Measurements from ENCODE around the gene DCBLD2. TPM values are rescaled to one million over a fixed set of nuclear protein-coding genes. Genes with fewer than 3 reads are reported as not detected.

DCBLD2 gene
- total and polyA plus RNA-seq, 2 of the 13 experiments (the other 11 are each of a cell fraction or from before 2014, with no cell fraction given) = 43.8 to 56.9 TPM

DNA sequence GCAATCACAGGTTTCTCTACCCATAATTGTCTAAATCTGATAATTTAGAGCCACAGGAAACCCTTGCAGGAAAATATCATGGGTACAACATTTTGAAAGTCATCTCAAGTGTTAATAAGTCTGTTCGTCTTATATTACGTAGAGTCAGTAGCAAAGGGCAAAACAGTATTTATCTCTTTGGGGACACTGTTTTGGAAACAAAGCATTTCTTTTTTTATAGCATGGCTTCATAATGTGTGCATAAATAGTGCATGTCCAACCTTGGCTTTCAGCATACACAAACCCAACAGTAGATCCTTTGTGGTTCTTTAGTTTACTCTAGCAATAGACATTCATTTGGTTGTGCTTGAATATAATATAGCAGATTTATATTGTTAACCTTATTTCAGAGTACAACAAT is 114.3 kb downstream of the DCBLD2 start:
- Histone ChIP-seq H3K36me3 (replicated peaks in 1 of 2; ENCODE audit: control insufficient read depth in 1 of 2, insufficient read depth in 2 of 2, low read length in 2 of 2) (peaks cover 2 to 8% of the 10 kb centered on the region in 2 experiments; a peak in 3 of 5 replicates), H3K79me2 (ENCODE audit: insufficient read depth, low read length) (no peaks in the 10 kb centered on the region), H4K20me1 (ENCODE audit: insufficient read depth, low read length) (no peaks in the 10 kb centered on the region), H3K9me3 (ENCODE audit: low read length) (no peaks in the 10 kb centered on the region), H3K27ac (ENCODE audit: extremely low read length, insufficient read depth, low read length) (peak overlapping the region; percentile 70), H3K4me2 (ENCODE audit: low read depth, low read length) (0 out of 2 replicates have a peak overlapping the region, but pooled peaks have one; percentile 10), H3K27me3 (ENCODE audit: control insufficient read depth in 1 of 2, insufficient read depth in 2 of 2, low read length in 2 of 2) (no peaks in the 10 kb centered on the region), H3K9ac (ENCODE audit: insufficient read depth, low read depth, low read length) (no peak overlapping the region), H3K4me1 (ENCODE audit: insufficient read depth, low read length) (peaks cover 61% of the 10 kb centered on the region), H3K4me3 (replicated peaks in 1 of 3; ENCODE audit: insufficient read depth in 1 of 3, low read depth in 2 of 3, low read length in 3 of 3) (no peak overlapping the region), H2AFZ (ENCODE audit: low read length) (no peak overlapping the region)
- ChIA-PET CTCF (ENCODE audit: low intra/inter-chr PET ratio, low total read pairs) (no interaction called here), POLR2A (no interaction called here)
- DNase-seq (ENCODE audit: low spot score) (no peak), ATAC-seq (no peak), FAIRE-seq (no peak)
- 81% methylated on average over 2 of the region's 2 CpGs for WGBS (ENCODE audit: low lambda C conversion rate)
- TF ChIP-seq TCF12 (IDR thresholded peaks at IDR 0.05) = no peak
- TF ChIP-seq TCF12 (CRISPR knock-in tag; IDR thresholded peaks at IDR 0.05) = no peak
- no peak for TF ChIP-seq ZNF747 (CRISPR knock-in tag; IDR thresholded peaks at IDR 0.05; ENCODE audit: borderline replicate concordance)
- TF ChIP-seq ZBTB7A (CRISPR knock-in tag; IDR thresholded peaks at IDR 0.05) = no peak
- BruUV-seq (replicated peaks) = no TSS peak
- in situ Hi-C loops (cut with HindIII; ENCODE audit: extremely low pct_ligation_motif_present, low pct_unique_long_range_greater_than_20kb) (no loop called here), intact Hi-C loops (cut with micrococcal nuclease; ENCODE audit: unreplicated experiment) (no loop called here)

DNA sequence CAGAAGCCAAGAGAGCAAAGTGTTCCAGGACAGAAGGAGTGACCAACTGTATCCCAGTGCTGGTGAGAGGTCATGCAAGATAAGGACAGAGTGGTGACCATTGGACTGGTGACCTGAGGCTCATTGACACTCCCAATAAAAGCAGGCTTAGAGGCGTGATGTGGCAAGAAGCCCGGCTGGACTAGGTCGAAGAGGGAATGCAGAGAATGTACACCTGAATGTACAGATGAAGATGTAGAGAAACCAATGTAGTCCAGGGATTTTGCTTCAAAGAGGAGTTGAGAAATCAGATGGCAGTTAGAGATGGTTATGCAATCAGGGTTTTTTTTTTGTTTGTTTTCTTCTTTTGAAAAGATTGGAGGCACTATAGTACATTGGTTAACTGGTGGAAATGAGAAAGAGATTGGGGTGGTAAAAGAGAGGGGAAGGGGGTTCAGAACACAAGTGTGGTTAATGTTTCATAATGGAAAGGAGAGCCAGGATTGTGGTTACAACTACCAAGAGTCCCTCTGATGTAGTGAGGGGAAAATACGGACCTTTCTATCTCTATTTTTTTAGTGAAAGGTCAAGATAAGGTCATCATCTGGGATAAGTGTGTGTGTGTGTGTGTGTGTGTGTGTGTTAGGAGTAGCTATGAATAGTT is 115.0 kb downstream of the DCBLD2 start:
- H3K9ac ChIP-seq (ENCODE audit: insufficient read depth, low read depth, low read length) = peak overlapping the region; percentile 13; the same call in 1 of the 2 replicates
- in situ Hi-C loops (cut with HindIII; ENCODE audit: extremely low pct_ligation_motif_present, low pct_unique_long_range_greater_than_20kb) (no loop called here), intact Hi-C loops (cut with micrococcal nuclease; ENCODE audit: unreplicated experiment) (loop anchor here (1.0 kb wide), 1 partner anchor 8 kb away; no protein-coding TSS in a partner anchor)
- ChIA-PET POLR2A (interaction anchor here (1.4 to 1.5 kb wide), 2 partner anchors 9 to 54 kb away, joined by 3 to 5 read pairs; no protein-coding TSS in a partner anchor), CTCF (ENCODE audit: low intra/inter-chr PET ratio, low total read pairs) (no interaction called here)
- H2AFZ ChIP-seq (ENCODE audit: low read length) = no peak overlapping the region
- peaks cover 68% of the 10 kb centered on the region for H3K4me1 ChIP-seq (ENCODE audit: insufficient read depth, low read length)
- H3K4me3 ChIP-seq (replicated peaks in 1 of 3; ENCODE audit: insufficient read depth in 1 of 3, low read depth in 2 of 3, low read length in 3 of 3) = no peak overlapping the region; a peak in 1 of 6 replicates
- BruUV-seq (replicated peaks) = no TSS peak
- no peaks in the 10 kb centered on the region for H4K20me1 ChIP-seq (ENCODE audit: insufficient read depth, low read length)
- no peaks in the 10 kb centered on the region for H3K9me3 ChIP-seq (ENCODE audit: low read length)
- FAIRE-seq (peak; percentile 80), ATAC-seq (peak; percentile 88), DNase-seq (ENCODE audit: low spot score) (peak; percentile 89)
- 12% methylated on average over 4 of the region's 4 CpGs for WGBS (ENCODE audit: low lambda C conversion rate)
- peak overlapping the region; percentile 14 for H3K4me2 ChIP-seq (ENCODE audit: low read depth, low read length)
- no peaks in the 10 kb centered on the region for H3K79me2 ChIP-seq (ENCODE audit: insufficient read depth, low read length)
- peak overlapping the region; percentile 70 for H3K27ac ChIP-seq (ENCODE audit: extremely low read length, insufficient read depth, low read length)
- no peaks in the 10 kb centered on the region for H3K27me3 ChIP-seq (ENCODE audit: control insufficient read depth in 1 of 2, insufficient read depth in 2 of 2, low read length in 2 of 2)
- peaks cover 2 to 8% of the 10 kb centered on the region in 2 experiments; a peak in 3 of 5 replicates for H3K36me3 ChIP-seq (replicated peaks in 1 of 2; ENCODE audit: control insufficient read depth in 1 of 2, insufficient read depth in 2 of 2, low read length in 2 of 2)
- TF ChIP-seq SRSF4 (IDR thresholded peaks at IDR 0.05; ENCODE audit: low read depth, low read length, poor library complexity, severe bottlenecking) = no peak
- TF ChIP-seq KDM6A (CRISPR knock-in tag; IDR thresholded peaks at IDR 0.05; ENCODE audit: low read depth) = 0 out of 2 replicates have a peak, but pooled peaks have one; percentile 12
- TF ChIP-seq NR2F2 (IDR thresholded peaks at IDR 0.05; ENCODE audit: borderline replicate concordance, low read depth) = peak; percentile 60; the same call in 1 of the 2 replicates
- no peak for TF ChIP-seq FOXM1 (CRISPR knock-in tag; IDR thresholded peaks at IDR 0.05)
- 0 out of 2 replicates have a peak, but pooled peaks have one; percentile 32 for TF ChIP-seq KLF6 (CRISPR knock-in tag; IDR thresholded peaks at IDR 0.05)
- no peak for TF ChIP-seq ZNF891 (CRISPR knock-in tag; IDR thresholded peaks at IDR 0.05)
- peak; percentile 92 for TF ChIP-seq SALL1 (CRISPR knock-in tag; IDR thresholded peaks at IDR 0.05)
- no peak for TF ChIP-seq PHF8 (CRISPR knock-in tag; IDR thresholded peaks at IDR 0.05)
- TF ChIP-seq, protein P1, sequence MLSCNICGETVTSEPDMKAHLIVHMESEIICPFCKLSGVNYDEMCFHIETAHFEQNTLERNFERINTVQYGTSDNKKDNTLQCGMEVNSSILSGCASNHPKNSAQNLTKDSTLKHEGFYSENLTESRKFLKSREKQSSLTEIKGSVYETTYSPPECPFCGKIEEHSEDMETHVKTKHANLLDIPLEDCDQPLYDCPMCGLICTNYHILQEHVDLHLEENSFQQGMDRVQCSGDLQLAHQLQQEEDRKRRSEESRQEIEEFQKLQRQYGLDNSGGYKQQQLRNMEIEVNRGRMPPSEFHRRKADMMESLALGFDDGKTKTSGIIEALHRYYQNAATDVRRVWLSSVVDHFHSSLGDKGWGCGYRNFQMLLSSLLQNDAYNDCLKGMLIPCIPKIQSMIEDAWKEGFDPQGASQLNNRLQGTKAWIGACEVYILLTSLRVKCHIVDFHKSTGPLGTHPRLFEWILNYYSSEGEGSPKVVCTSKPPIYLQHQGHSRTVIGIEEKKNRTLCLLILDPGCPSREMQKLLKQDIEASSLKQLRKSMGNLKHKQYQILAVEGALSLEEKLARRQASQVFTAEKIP (CRISPR knock-in tag; IDR thresholded peaks at IDR 0.05; ENCODE audit: borderline replicate concordance) = no peak
- TF ChIP-seq MIER3 (CRISPR knock-in tag; IDR thresholded peaks at IDR 0.05; ENCODE audit: borderline replicate concordance) = no peak

Data from HepG2 (cell line).